Loucy (cell line): ENCODE results near the gene ZNF865.
"Not testable (repeated sequence)": the region's sequence is repeated elsewhere in the genome, so short reads cannot be mapped to it uniquely, and the experiment has no call there.

Experiments
- H2AFZ ChIP-seq: fragments of 200-600 bp; sonication (generic); 2 replicates; pipeline ENCODE4 v1.6.0; 2016; ENCODE audit warnings: antibody characterized with exemption, mild to moderate bottlenecking, low read length, moderate library complexity
- H3F3A ChIP-seq: fragments of 200-600 bp; 2 replicates; pipeline ENCODE4 v1.6.0; 2016; ENCODE audit warnings: antibody characterized with exemption, low read depth, mild to moderate bottlenecking
- H3K27me3 ChIP-seq: fragments of 200-600 bp; sonication (generic); 2 replicates; pipeline ENCODE4 v1.6.1; 2014; ENCODE audit warnings: low read length, mild to moderate bottlenecking; ENCODE audit not compliant: insufficient read depth, poor library complexity, severe bottlenecking
- H3K36me3 ChIP-seq: fragments of 200-600 bp; sonication (generic); 2 replicates; pipeline ENCODE4 v1.6.1; 2016; ENCODE audit warnings: low read length; ENCODE audit not compliant: insufficient read depth
- H3K4me1 ChIP-seq: fragments of 200-600 bp; sonication (generic); 2 replicates; pipeline ENCODE4 v1.5.1; 2014; ENCODE audit warnings: low read length, mild to moderate bottlenecking; ENCODE audit not compliant: insufficient read depth, poor library complexity, severe bottlenecking
- H3K4me2 ChIP-seq: fragments of 200-600 bp; sonication (generic); 2 replicates; pipeline ENCODE4 v1.6.0; 2014; ENCODE audit warnings: antibody characterized with exemption, low read length, low read depth, mild to moderate bottlenecking; ENCODE audit not compliant: poor library complexity, severe bottlenecking
- H3K4me3 ChIP-seq: fragments of 200-600 bp; sonication (generic); 2 replicates; pipeline ENCODE4 v1.5.1; 2014; ENCODE audit warnings: low read length, mild to moderate bottlenecking, mixed read lengths; ENCODE audit not compliant: poor library complexity, severe bottlenecking
- H3K79me2 ChIP-seq: fragments of 200-600 bp; sonication (generic); 2 replicates; pipeline ENCODE4 v1.6.1; 2014; ENCODE audit warnings: low read length; ENCODE audit not compliant: insufficient read depth
- H3K9ac ChIP-seq: fragments of 200-600 bp; sonication (generic); 2 replicates; pipeline ENCODE4 v1.6.0; 2014; ENCODE audit warnings: mild to moderate bottlenecking, low read depth, low read length, moderate library complexity; ENCODE audit not compliant: poor library complexity, severe bottlenecking
- H3K9me2 ChIP-seq: fragments of 200-600 bp; sonication (generic); replicated peaks from 2 replicates; pipeline ENCODE4 v1.6.1; 2016; ENCODE audit warnings: low read depth, low read length, mixed read lengths
- H3K9me3 ChIP-seq: fragments of 200-600 bp; sonication (generic); 2 replicates; pipeline ENCODE4 v1.6.1; 2014; ENCODE audit warnings: mild to moderate bottlenecking, antibody characterized with exemption, low read length, low read depth; ENCODE audit not compliant: insufficient read depth
- H4K20me1 ChIP-seq: fragments of 200-600 bp; sonication (generic); 2 replicates; pipeline ENCODE4 v1.6.0; 2014; ENCODE audit warnings: antibody characterized with exemption, low read length, mild to moderate bottlenecking; ENCODE audit not compliant: insufficient read depth, poor library complexity, severe bottlenecking
- CTCF ChIP-seq: fragments of 200-600 bp; sonication (generic); conservative IDR thresholded peaks from 2 replicates; pipeline ENCODE4 v1.5.1; 2014; ENCODE audit warnings: mild to moderate bottlenecking, antibody characterized with exemption, low read length
- EZH2phosphoT487 ChIP-seq: fragments of 200-600 bp; IDR thresholded peaks from 2 replicates; pipeline ENCODE4 v1.6.1; 2018; ENCODE audit warnings: antibody characterized with exemption, mild to moderate bottlenecking, moderate library complexity, borderline replicate concordance

ZNF865 gene

GRCh38 chr19:55581823-55582223, 23.6 kb upstream of the ZNF865 start:
- peaks cover 20% of the 10 kb centered on the region for H3K4me1 ChIP-seq
- no peak overlapping the region for H3K4me3 ChIP-seq
- no peaks in the 10 kb centered on the region for H3K27me3 ChIP-seq
- no peaks in the 10 kb centered on the region for H3K9me3 ChIP-seq
- peaks cover 11% of the 10 kb centered on the region; the same call in 1 of the 2 replicates for H3F3A ChIP-seq
- H3K36me3 ChIP-seq = peaks cover 5% of the 10 kb centered on the region; the same call in 1 of the 2 replicates
- H3K79me2 ChIP-seq = peaks cover 28% of the 10 kb centered on the region
- no peak overlapping the region for H3K4me2 ChIP-seq
- peaks cover 4% of the 10 kb centered on the region for H4K20me1 ChIP-seq
- no peak overlapping the region for H3K9ac ChIP-seq
- TF ChIP-seq EZH2phosphoT487 = no peak
- TF ChIP-seq CTCF = no peak
- H3K9me2 ChIP-seq = no peaks in the 10 kb centered on the region
- H2AFZ ChIP-seq = no peak overlapping the region

GRCh38 chr19:55582284-55582683, 23.2 kb upstream of the ZNF865 start:
- peaks cover 28% of the 10 kb centered on the region for H3K79me2 ChIP-seq
- H3K9me2 ChIP-seq, H3K4me2 ChIP-seq, H3K9me3 ChIP-seq, H3K36me3 ChIP-seq, H3K4me3 ChIP-seq, H4K20me1 ChIP-seq, H2AFZ ChIP-seq, H3K27me3 ChIP-seq, H3K9ac ChIP-seq: not testable (repeated sequence)
- peaks cover 24% of the 10 kb centered on the region for H3K4me1 ChIP-seq
- peaks cover 11% of the 10 kb centered on the region; the same call in 1 of the 2 replicates for H3F3A ChIP-seq

GRCh38 chr19:55583897-55584296, 21.6 kb upstream of the ZNF865 start:
- H3K9me2 ChIP-seq, H2AFZ ChIP-seq, H4K20me1 ChIP-seq, H3K9ac ChIP-seq, H3K4me3 ChIP-seq, H3K36me3 ChIP-seq, H3K4me2 ChIP-seq, H3K9me3 ChIP-seq, H3K27me3 ChIP-seq: not testable (repeated sequence)
- Histone ChIP-seq H3K4me1 (peaks cover 24% of the 10 kb centered on the region), H3K79me2 (peaks cover 24% of the 10 kb centered on the region), H3F3A (peaks cover 11% of the 10 kb centered on the region; the same call in 1 of the 2 replicates)

GRCh38 chr19:55584871-55585270, 20.6 kb upstream of the ZNF865 start:
- Histone ChIP-seq H4K20me1 (no peaks in the 10 kb centered on the region), H3K9me3 (no peaks in the 10 kb centered on the region), H3K4me3 (no peak overlapping the region), H3K79me2 (peaks cover 15% of the 10 kb centered on the region), H3F3A (peaks cover 11% of the 10 kb centered on the region; the same call in 1 of the 2 replicates), H3K4me2 (no peak overlapping the region), H2AFZ (no peak overlapping the region), H3K9me2 (no peaks in the 10 kb centered on the region), H3K4me1 (peaks cover 24% of the 10 kb centered on the region), H3K27me3 (no peaks in the 10 kb centered on the region), H3K9ac (no peak overlapping the region), H3K36me3 (no peaks in the 10 kb centered on the region)
- TF ChIP-seq EZH2phosphoT487 (no peak), CTCF (no peak)
